GM10847 (cell line): ENCODE data around the gene JAG2.

Source experiments
- POLR2A ChIP-seq: IDR thresholded peaks from 2 replicates; pipeline ENCODE4 v1.6.1; 2011; ENCODE audit not compliant: insufficient read length; ENCODE audit errors: extremely low read depth

The JAG2 gene

GRCh38 chr14:105094193-105094907 is 74.2 kb downstream of the JAG2 start:
- no peak for TF ChIP-seq POLR2A

DNA sequence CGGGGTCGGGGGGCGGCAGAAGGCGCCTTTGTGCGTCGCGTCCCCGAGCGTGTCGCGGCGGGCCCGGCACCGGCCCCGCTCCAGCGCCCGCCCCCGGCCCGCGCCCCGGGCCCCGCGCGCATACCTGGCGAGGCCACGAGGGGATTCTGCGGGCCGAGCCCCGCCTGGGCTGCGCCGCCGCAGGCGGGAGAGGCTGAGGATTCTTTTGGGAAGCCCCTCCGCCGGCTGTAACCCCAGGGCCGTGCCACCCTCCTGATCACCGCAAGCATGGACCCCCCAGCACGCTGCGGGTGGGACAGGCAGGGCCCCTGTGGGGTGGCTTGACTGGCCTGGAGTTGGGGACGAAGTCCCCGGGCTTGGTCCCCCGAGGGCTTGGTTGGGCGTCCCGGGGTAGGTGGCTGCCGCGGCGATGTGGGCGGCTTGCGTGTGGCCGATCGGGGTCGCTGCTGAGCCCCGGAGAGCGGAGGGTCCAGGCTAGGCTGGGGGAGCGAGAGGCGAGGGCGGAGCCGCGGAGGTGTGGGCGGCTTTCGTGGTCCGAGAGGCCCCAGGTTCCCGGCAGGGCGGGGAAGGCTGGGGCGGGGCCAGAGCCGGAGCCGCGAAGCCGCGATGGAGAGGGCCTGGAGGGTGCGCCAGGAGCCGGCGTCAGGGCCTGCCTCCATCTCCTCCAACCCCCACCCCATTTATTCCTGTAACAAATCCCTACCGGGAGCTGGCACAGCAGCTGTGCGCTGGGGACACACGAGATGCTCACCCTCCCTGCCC is 75.0 kb downstream of the JAG2 start:
- no peak for TF ChIP-seq POLR2A

GRCh38 chr14:105093038-105093430 is 75.5 kb downstream of the JAG2 start:
- peak; percentile 31 for TF ChIP-seq POLR2A

GRCh38 chr14:105092171-105093037 is 76.2 kb downstream of the JAG2 start:
- no peak for TF ChIP-seq POLR2A

DNA sequence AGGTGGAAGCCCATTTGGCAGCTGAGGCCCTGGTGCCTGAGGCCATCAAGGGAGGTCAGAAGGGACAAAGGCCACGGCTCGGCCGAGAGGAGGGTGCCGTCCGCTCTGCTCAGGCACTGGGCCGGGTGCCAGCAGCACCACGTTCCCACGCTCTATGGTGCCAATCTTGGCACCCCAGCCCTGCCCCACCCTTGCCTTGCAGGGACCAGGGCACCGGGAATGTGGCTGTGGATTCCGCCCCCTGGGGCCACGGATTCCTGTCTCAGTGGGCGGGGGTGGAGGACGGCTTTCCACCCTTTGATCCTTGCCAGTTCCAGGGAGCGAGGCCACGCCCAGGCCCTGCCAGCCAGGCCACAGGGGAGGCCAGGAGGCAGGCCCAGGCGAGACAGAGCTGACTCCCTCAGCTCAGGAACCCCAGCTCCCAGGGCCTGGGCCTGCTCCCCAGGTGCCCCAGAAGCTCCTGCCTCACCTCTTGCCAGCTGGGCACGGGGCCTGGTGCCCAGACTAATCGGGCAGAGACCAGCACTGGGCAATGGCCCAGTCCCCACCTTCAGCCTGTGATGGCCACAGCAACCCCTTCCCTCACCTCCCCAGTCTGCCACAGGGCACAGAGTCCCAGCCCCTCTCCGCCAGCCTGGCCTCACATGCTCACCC is 76.9 kb downstream of the JAG2 start:
- TF ChIP-seq POLR2A, result no peak

DNA sequence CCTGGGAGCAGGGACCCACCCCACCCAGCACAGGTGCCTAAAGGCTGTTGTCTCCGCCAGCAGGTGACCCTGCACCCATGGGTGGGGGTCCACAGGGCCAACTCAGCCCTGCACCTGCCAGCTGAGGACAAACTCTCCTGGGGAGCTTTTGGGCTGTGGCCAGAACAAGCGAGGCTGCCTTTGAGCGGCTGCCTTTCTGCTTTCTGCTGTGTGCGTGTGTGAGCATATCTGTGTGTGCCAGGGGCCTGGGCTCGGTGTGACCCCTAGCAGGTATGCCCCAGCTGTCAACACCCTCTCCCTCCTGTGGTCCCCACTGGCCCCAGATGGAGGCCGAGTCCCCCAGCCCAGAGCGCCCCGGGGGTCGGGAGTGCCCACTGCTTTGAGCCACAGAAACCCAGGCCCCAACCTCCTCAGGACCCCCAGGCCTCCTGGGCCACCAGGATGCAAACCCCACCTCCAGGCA is 77.5 kb downstream of the JAG2 start:
- TF ChIP-seq POLR2A, result no peak
